ENCODE results near the gene GRID1.

- TF ChIP-seq, protein P1, sequence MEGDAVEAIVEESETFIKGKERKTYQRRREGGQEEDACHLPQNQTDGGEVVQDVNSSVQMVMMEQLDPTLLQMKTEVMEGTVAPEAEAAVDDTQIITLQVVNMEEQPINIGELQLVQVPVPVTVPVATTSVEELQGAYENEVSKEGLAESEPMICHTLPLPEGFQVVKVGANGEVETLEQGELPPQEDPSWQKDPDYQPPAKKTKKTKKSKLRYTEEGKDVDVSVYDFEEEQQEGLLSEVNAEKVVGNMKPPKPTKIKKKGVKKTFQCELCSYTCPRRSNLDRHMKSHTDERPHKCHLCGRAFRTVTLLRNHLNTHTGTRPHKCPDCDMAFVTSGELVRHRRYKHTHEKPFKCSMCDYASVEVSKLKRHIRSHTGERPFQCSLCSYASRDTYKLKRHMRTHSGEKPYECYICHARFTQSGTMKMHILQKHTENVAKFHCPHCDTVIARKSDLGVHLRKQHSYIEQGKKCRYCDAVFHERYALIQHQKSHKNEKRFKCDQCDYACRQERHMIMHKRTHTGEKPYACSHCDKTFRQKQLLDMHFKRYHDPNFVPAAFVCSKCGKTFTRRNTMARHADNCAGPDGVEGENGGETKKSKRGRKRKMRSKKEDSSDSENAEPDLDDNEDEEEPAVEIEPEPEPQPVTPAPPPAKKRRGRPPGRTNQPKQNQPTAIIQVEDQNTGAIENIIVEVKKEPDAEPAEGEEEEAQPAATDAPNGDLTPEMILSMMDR (conservative IDR thresholded peaks at IDR 0.05), result no peak
- no peak for TF ChIP-seq EZH2 (IDR thresholded peaks at IDR 0.05; ENCODE audit: low read depth)
Observed at GRCh38 chr10:85983051-85983450, 383.5 kb downstream of the GRID1 start.
